GM12875 (cell line): Measurements from ENCODE around the gene ANKS1B.

Experiments
- H3K4me3 ChIP-seq: one replicate; pipeline ENCODE4 v1.5.1; 2011; ENCODE audit warnings: low read depth, low read length, control low read depth
- CTCF ChIP-seq: IDR thresholded peaks from 2 replicates; pipeline ENCODE4 v1.5.1; 2011; ENCODE audit warnings: low read depth, mild to moderate bottlenecking, control low read depth, inconsistent platforms, low read length, moderate library complexity, borderline replicate concordance; ENCODE audit not compliant: insufficient read depth

The ANKS1B gene

GRCh38 chr12:98691351-98691750 is 1293.4 kb downstream of the ANKS1B start:
- TF ChIP-seq CTCF: no peak
- H3K4me3 ChIP-seq: no peak overlapping the region

- no peak for TF ChIP-seq CTCF
- no peak overlapping the region for H3K4me3 ChIP-seq
Measured at GRCh38 chr12:98686603-98687002, 1298.1 kb downstream of the ANKS1B start.
